GM18498 (cell line): ENCODE measurements around the gene ADCY2.

Experiments
- ATAC-seq: cut with Tn5 transposase; IDR thresholded peaks from one replicate; pipeline ENCODE4 v1.9.1; 2021; ENCODE audit warnings: mild to moderate bottlenecking, moderate library complexity; ENCODE audit not compliant: unreplicated experiment

ADCY2 gene

DNA sequence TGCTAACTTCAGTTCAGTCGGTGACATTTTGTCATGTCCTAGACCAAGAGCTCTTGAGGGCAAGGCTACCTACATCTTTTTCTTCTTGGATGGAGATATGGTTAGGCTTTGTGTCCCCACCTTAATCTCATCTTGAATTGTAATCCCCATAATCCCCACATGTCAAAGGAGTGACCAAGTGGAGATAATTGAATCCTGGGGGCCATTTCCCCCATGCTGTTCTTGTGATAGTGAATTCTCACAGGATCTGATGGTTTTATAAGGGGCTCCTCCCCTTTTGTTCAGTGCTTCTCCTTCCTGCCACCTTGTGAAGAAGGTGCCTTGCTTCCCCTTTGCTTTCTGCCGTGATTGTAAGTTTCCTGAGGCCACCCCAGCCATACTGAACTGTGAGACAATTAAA is 457.1 kb downstream of the ADCY2 start:
- no peak for ATAC-seq

DNA sequence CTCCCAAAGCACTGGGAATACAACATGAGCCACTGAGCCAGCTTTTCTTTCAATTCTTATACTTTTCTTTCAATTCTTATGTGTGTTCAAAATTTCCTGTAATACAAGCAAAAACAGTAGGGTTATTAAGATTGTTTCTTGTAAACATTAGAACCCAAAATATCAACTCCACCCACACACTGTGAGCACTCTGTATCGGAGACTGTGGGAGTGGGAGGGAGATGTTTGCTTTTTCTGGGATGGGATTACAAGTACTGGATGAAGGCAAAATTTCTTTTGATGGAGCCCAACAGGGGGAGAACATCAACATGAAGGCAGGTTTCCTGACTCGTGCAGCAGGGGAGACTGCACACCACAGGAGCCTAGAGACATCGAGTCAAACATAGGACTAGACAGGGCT is 459.7 kb downstream of the ADCY2 start:
- ATAC-seq = no peak

DNA sequence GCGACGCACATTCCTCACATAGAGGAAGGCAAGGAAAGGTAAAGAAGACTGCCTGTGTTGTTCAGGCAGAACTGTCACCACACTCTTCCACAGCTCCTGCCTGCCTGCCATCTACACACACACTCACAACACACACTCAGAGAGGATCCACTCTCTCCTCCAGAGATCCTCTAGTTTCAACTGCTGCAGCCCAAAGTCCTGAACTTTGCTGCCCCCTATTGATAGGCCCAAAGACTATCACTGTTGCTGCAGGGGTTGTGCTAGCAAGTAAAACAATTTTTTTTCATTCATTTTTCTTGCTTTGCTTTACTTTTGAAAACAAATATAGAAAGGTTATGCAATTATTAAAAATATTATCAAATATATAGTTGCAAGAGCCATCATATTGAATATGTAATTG is 460.9 kb downstream of the ADCY2 start:
- ATAC-seq = no peak

- ATAC-seq = no peak
These were observed 461.4 kb downstream of the ADCY2 start for GRCh38 chr5:7857361-7857760.

- no peak for ATAC-seq
These were observed 462.1 kb downstream of the ADCY2 start for GRCh38 chr5:7857926-7858632.

DNA sequence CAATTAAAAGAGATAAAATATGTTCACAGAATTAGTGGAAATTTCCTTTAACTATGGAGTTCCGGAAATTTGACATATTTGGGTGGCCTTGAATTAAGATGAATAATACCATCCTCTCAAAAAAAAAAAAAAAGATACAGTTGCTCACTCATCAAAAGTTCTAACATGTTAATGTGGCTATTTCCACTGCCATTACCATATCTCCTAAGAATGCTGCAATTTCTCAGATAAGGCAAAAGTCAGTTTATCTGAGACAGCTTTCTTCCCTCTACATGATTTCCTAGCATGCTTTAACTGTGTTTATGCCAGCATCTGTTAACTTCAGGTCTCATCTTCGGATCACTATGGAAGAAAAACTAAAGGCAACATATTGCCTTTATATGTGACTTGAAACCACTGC is 470.3 kb downstream of the ADCY2 start:
- no peak for ATAC-seq

DNA sequence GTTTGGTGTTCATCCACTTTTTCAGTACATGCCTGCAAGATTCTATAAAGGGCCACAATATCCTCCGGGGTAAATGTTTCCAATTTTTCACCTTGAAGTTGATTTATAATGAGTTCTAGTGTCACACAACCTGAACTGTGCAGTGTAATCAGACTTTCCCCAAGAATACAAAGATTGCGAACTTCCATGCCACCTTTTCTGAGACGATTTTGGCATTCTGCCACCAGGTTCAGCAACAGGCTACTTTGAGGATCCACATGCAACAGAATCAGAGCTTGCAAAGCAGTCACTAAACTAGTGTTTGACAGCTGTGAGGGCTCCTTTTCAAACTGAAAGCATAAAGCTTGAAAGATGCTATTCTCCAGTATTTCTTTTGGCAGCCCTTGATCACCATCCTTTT is 471.3 kb downstream of the ADCY2 start:
- no peak for ATAC-seq

DNA sequence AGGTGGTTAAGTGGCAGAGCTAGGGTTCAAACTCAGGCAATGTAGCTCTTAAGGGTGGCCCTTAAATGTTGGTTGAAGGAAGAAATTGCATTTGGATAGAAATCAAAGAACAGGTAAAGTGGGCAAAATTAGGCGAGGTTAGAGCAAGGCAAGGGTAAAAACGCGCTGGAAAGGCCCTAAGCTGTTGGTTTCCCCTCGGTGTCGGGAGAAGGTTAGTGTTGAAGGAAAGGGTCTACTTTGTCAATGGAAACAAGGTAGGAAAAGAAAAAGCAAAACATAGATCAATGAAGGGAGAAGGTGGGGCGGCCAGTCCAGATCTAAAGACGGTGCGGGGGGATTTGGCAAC is 472.5 kb downstream of the ADCY2 start:
- ATAC-seq = no peak

DNA sequence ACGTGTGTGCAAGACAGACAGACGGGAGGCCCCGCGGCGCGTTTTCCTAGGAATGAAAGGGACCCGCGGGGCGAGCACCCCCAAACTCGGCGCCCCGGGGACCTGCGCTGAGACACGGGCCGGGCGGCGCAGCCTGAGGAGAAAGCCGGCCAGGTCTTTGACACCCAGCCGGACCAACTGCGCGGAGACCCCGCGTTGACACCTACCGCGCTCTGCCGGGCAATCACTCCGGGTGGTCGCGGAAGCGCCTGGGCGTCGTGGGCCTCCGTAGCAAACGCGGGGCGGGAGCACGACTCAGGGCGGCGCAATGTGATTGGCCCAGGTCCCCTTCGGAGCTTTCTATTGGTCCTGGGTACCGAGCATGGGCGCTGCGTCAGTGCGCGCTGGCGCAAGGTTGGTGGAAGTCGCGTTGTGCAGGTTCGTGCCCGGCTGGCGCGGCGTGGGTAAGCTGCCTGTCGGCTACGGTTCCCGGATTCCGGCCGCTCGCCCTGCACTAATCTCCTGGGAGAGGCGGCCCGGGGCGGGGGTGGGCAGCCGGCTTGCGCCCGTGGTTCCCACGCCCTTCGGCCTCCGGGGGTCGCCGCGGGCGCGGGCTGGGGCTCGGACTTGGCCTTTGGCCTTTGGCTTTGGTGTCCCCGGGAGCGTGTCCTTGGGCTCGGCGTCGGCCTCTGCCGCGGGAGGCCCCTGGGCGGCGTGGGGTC is 473.0 kb downstream of the ADCY2 start, which contains the start of the genes FASTKD3 and MTRR:
FASTKD3 (minus strand) TSS at position 259 of the 701 bp plus-strand sequence. CDS start 948 bp downstream, outside the sequence.
MTRR (plus strand) TSS at position 376 of the 701 bp plus-strand sequence. CDS start 1,647 bp downstream, outside the sequence.
- ATAC-seq = peak; percentile 97

GRCh38 chr5:7869474-7870136 is 473.7 kb downstream of the ADCY2 start:
- peak; percentile 41 for ATAC-seq

- ATAC-seq = peak; percentile 30
These were observed 475.7 kb downstream of the ADCY2 start for GRCh38 chr5:7871653-7872052.

DNA sequence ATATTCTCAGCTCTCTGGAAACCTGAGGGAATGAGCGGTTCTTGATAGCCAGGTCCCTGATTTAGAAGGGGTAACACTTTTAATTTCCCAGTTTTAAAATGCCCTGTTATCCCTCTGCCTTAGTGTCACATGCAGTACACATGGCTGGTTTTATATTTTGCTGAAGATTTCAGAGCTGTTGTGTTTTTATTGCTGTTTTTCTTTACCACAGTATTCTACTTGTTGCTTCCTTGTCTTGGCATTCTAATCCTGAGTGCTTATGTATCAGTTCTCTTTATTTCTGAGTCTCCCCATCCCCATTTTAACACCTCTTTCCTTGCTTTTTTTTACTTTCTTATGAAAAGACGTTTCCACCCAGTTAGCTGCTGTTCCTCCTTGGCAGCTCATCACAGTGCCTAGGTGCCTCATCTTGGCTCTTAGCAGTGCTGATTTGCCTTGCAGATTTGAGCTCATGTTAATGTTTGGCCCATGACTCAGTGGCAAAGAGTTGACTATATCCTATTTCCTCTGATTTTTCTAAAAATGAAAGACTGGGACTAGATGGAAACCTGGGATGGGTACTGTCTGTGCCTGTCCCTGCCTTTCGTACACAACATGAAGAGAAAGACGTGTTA is 476.7 kb downstream of the ADCY2 start:
- no peak for ATAC-seq

- ATAC-seq = no peak
These were observed 477.3 kb downstream of the ADCY2 start for GRCh38 chr5:7873216-7873615.

DNA sequence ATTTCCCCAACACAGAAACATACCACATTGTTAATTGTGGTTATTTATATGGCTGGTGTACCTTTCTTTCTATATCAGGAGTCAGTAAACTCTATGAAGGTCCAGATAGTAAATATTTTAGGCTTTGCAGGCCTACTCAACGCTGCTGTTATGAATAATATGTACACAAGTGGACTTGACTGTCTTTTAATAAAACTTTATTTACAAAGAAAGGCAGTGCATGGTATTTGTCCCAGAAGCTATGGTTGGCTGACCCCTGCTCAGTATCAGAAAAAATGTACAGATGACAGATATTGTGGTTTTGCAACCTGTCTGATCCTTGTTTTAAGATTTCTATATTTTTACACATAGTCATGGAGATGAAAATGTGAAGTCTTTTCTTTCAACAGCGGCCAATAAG is 478.7 kb downstream of the ADCY2 start:
- no peak for ATAC-seq

DNA sequence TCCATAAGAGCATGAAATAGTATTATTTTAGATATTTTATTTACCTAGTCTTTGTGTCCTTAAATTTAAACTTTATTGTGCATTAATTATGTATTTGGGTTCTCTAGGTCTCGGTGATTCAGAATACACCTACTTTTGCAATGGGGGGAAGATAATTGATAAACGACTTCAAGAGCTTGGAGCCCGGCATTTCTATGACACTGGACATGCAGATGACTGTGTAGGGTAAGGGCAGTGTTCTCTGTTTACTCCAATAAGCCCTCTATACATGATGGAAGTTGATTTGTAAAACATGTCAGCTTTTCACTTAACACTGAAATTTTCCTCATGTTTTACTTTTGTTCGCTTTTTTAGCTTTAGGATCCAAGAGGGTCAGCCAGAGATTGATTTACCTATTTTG is 479.2 kb downstream of the ADCY2 start:
- ATAC-seq = no peak

GRCh38 chr5:7876867-7877266 is 480.9 kb downstream of the ADCY2 start:
- peak; percentile 45 for ATAC-seq

DNA sequence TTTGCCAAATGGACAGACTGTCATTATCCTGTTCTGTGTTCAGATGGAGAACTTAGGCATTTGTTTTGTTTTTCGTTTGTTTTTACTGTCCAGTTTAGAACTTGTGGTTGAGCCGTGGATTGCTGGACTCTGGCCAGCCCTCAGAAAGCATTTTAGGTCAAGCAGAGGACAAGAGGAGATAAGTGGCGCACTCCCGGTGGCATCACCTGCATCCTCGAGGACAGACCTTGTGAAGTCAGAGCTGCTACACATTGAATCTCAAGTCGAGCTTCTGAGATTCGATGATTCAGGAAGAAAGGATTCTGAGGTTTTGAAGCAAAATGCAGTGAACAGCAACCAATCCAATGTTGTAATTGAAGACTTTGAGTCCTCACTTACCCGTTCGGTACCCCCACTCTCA is 481.9 kb downstream of the ADCY2 start:
- no peak for ATAC-seq

- peak; percentile 96 for ATAC-seq
These were observed 482.5 kb downstream of the ADCY2 start for GRCh38 chr5:7878381-7878873.
